GM20431 (cell line): ENCODE results near the gene PTPRZ1.

Experiments used
- in situ Hi-C: fragments of 300-500 bp; cut with MseI, MboI; formaldehyde crosslinking; loops from one replicate; pipeline ENCODE4 v1.15.0; 2020; ENCODE audit warnings: low sequenced_read_pairs; ENCODE audit not compliant: unreplicated experiment

PTPRZ1 gene

DNA sequence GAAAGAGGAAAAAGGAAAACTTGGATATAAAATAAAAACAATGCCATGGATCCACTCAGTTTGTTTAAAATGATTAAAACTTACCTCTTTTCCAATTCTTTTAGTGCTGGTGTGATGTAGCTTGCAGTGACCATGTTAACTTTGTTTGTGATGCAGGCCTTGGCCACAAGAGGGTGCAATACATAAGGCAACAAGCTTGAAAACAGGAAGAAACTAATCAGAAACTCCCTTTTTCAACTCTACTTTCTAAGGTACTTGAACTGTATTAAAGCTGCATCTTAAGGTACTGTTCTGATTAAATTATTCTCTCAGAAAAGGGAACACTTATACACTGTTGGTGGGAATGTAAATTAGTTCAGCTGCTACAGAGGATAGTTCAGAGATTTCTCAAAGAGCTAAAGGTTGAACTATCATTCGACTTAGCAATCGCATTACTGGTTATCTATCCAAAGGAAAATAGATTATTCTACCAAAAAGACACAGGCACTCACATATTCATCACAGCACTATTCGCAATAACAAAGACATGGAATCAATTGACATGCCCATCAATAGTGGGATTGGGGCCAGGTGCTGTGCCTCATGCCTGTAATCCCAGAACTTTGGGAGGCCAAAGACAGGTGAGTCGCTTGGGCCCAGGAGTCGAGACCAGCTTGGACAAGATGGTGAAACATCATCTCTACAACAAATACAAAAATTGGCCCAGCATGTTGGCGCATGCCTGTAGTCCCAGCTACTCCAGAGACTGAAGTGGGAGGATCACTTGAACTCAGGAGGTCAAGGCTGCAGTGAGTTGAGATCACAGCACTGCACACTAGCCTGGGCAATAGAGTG, 220.2 kb downstream of the PTPRZ1 start:
- in situ Hi-C loops: no loop called here

DNA sequence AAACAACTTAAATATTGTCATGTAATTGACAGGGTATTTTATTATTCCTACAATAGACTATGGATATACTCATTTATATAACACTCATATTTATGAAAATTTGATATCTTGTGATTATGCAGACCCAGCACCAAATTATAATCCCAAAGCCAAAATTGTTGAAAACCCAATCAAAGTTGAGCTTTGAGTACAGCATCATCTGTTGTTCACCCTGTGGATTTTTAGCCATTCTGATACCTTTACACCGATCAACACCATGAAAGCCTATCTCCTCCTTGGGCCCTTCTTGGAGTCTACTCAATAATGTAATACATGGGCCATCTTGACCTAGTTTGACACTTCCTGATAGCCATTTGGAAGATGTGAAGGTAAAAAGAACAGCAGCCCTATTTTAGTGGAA, 221.6 kb downstream of the PTPRZ1 start:
- in situ Hi-C loops: no loop called here

DNA sequence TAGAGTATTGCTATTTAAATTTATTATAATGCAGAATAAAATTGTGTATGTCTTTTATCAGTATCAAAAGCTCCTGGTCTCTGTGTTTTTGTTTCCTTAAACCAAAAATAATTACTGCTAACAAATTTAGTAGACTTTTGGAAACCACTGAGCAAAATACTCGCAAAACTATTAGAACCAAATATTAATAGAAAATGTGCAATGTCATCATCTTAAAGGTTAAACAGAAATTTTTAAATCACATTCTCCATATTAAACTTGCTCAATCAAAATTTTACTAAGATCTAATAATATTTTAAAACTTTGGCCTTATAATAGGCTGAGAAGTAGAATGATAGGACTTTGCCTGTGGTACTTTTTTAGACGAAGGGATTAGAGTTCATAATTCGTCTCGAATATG, 222.7 kb downstream of the PTPRZ1 start:
- in situ Hi-C loops: no loop called here

GRCh38 chr7:122100021-122100420, 227.1 kb downstream of the PTPRZ1 start:
- in situ Hi-C loops: no loop called here

- in situ Hi-C loops: no loop called here
Measured at GRCh38 chr7:122103064-122103463, 230.1 kb downstream of the PTPRZ1 start.
